Kidney (tissue), 14 donors: ENCODE data around the gene TTLL4. TPM values are rescaled to one million over a fixed set of nuclear protein-coding genes. Genes with fewer than 3 reads are reported as not detected.

Source experiments
- DNase-seq, 5 donors: peaks; one replicate each; pipeline ENCODE4 v3.0.0-alpha.2; 2013 to 2020
- FAIRE-seq: peaks from 2 replicates; lab custom pipeline; 2012; peaks lifted over from hg19 to GRCh38; lab: Jason Lieb, UNC
- H3K27ac ChIP-seq, 2 donors: one replicate each; pipeline ENCODE4 v1.7.0; 2013; ENCODE audit warnings: low read depth in 2 of 2, low read length in 2 of 2, inconsistent platforms in 1 of 2
- H3K27me3 ChIP-seq: one replicate; pipeline ENCODE4 v1.7.1; 2013; ENCODE audit warnings: low read length, inconsistent platforms; ENCODE audit not compliant: control insufficient read depth, insufficient read depth
- H3K36me3 ChIP-seq, 3 donors: one replicate each; pipeline versions ENCODE4 v1.7.0 to v1.7.1; 2013; ENCODE audit warnings: low read length in 3 of 3, control low read depth in 1 of 3, inconsistent platforms in 1 of 3; ENCODE audit not compliant: insufficient read depth in 3 of 3, control insufficient read depth in 2 of 3
- H3K4me1 ChIP-seq, 3 donors: one replicate each; pipeline versions ENCODE4 v1.7.0 to v1.7.1; 2013; ENCODE audit warnings: low read length in 3 of 3, inconsistent platforms in 1 of 3, low read depth in 1 of 3; ENCODE audit not compliant: control insufficient read depth in 2 of 3, insufficient read depth in 2 of 3
- H3K4me3 ChIP-seq, 3 donors: one replicate each; pipeline versions ENCODE4 v1.7.0 to v1.8.1; 2013; ENCODE audit warnings: low read length in 3 of 3, control low read depth in 1 of 3, inconsistent platforms in 1 of 3
- H3K9ac ChIP-seq, 3 donors: one replicate each; pipeline versions ENCODE4 v1.7.0 to v1.7.1; 2013; ENCODE audit warnings: low read length in 3 of 3, control low read depth in 1 of 3, inconsistent platforms in 1 of 3
- H3K9me3 ChIP-seq, 3 donors: one replicate each; pipeline versions ENCODE4 v1.7.0 to v1.7.1; 2013; ENCODE audit warnings: low read length in 3 of 3, control low read depth in 1 of 3, inconsistent platforms in 1 of 3; ENCODE audit not compliant: control insufficient read depth in 2 of 3, insufficient read depth in 1 of 3
- CTCF ChIP-seq: IDR thresholded peaks from 3 replicates; pipeline ENCODE4 v1.5.1; 2012; ENCODE audit warnings: mild to moderate bottlenecking, moderate library complexity, borderline replicate concordance; ENCODE audit not compliant: insufficient read depth; ENCODE audit errors: extremely low read depth
- intact Hi-C: fragments of 100-400 bp; cut with DNase I; formaldehyde crosslinking; loops from one replicate; pipeline ENCODE4 v1.11.1; 2022
- polyA plus RNA-seq: library from polyadenylated mRNA; stranded (reverse); fragments of 350-450 nt; fragmentation: Illumina TruSeq; extraction: RNeasy Lipid Tissue Mini Kit (QIAGEN cat#74804); gene quantifications from one replicate; pipeline ENCODE4 v1.2.3, GENCODE V29; 2014; ENCODE audit warnings: low read depth, low replicate concordance; ENCODE audit not compliant: insufficient read depth
- total RNA-seq: library from RNA; stranded (reverse); fragmentation: NEBNext Ultra II Directional; extraction: Animal tissue kit (Norgen Biotek cat#: 25700); gene quantifications from one replicate; pipeline ENCODE4 v1.2.1, GENCODE V29; 2021
- donor health status: control.
- donor health status: control.
- donor health status: control.
- donor health status: control.
- donor health status: control.
- donor health status: DM: yes; HTN: yes; CAD: no.
- donor health status: Normal renal cell carcinoma (clear cell type).

The TTLL4 gene
- total and polyA plus RNA-seq, 2 donors from 2014 or later: 7.6 to 30.7 TPM

- Histone ChIP-seq H3K27me3 (no peaks in the 10 kb centered on the region), H3K36me3 (peaks cover 2 to 60% (median 28%) of the 10 kb centered on the region in 3 donors), H3K4me1 (peaks cover 0 to 11% (median 0%) of the 10 kb centered on the region in 3 donors), H3K9ac (no peak overlapping the region), H3K27ac (no peak overlapping the region), H3K9me3 (no peaks in the 10 kb centered on the region), H3K4me3 (no peak overlapping the region)
- intact Hi-C loops: no loop called here
- no peak for TF ChIP-seq CTCF
- DNase-seq (no peak), FAIRE-seq (no peak)
These were observed 47.8 kb upstream of the TTLL4 start for GRCh38 chr2:218662827-218663226.

GRCh38 chr2:218663901-218664300 is 46.7 kb upstream of the TTLL4 start:
- Histone ChIP-seq H3K9me3 (no peaks in the 10 kb centered on the region), H3K27me3 (no peaks in the 10 kb centered on the region), H3K4me3 (no peak overlapping the region), H3K9ac (no peak overlapping the region), H3K36me3 (peaks cover 2 to 66% (median 31%) of the 10 kb centered on the region in 3 donors), H3K27ac (no peak overlapping the region), H3K4me1 (peaks cover 0 to 6% (median 0%) of the 10 kb centered on the region in 3 donors)
- TF ChIP-seq CTCF: no peak
- FAIRE-seq (no peak), DNase-seq (no peak)
- intact Hi-C loops: no loop called here

GRCh38 chr2:218664653-218665052 is 46.0 kb upstream of the TTLL4 start:
- FAIRE-seq (no peak), DNase-seq (no peak)
- no peak overlapping the region for H3K27ac ChIP-seq
- H3K4me1 ChIP-seq: peaks cover 0 to 6% (median 0%) of the 10 kb centered on the region in 3 donors
- no peaks in the 10 kb centered on the region for H3K9me3 ChIP-seq
- no peaks in the 10 kb centered on the region for H3K27me3 ChIP-seq
- H3K9ac ChIP-seq: no peak overlapping the region
- intact Hi-C loops: no loop called here
- no peak for TF ChIP-seq CTCF
- H3K36me3 ChIP-seq: peaks cover 4 to 66% (median 31%) of the 10 kb centered on the region in 3 donors
- H3K4me3 ChIP-seq: no peak overlapping the region
